Activated CD8-positive, alpha-beta T cell treated with anti-CD3 and anti-CD28 coated beads, Interleukin-2, amount 10 ng/mL, durations not matched to agents 7 days and 5 days (primary cell): Measurements from ENCODE around the gene AKR7A2. TPM values are rescaled to one million over a fixed set of nuclear protein-coding genes. Genes with fewer than 3 reads are reported as not detected.
"Not testable (repeated sequence)": the region's sequence is repeated elsewhere in the genome, so short reads cannot be mapped to it uniquely, and the experiment has no call there.

Experiments
- ATAC-seq: fragments of 150-1000 bp; cut with Tn5 transposase; one replicate; pipeline ENCODE4 v1.10.0; 2021; ENCODE audit warnings: moderate library complexity
- CTCF ChIA-PET: fragments of 350-600 bp; sonication (Branson Sonifier 250); formaldehyde crosslinking; loops from one replicate; lab custom pipeline; 2021; ENCODE audit warnings: antibody characterized with exemption; lab: Charles Lee
- POLR2A ChIA-PET: fragments of 350-600 bp; sonication (Branson Sonifier 250); formaldehyde crosslinking; loops from one replicate; lab custom pipeline; 2021; ENCODE audit warnings: antibody characterized with exemption; lab: Charles Lee
- DNase-seq: peaks from one replicate; pipeline ENCODE4 v3.0.0-alpha.2; 2020
- H3K27ac Mint-ChIP-seq: one replicate; pipeline ENCODE4 v1.8.0; 2021; ENCODE audit warnings: mild to moderate bottlenecking, mixed read lengths
- H3K27me3 Mint-ChIP-seq: one replicate; pipeline ENCODE4 v1.8.0; 2021; ENCODE audit warnings: low read depth, mixed read lengths
- H3K36me3 Mint-ChIP-seq: one replicate; pipeline ENCODE4 v1.8.0; 2021; ENCODE audit warnings: low read depth, mixed read lengths
- H3K4me1 Mint-ChIP-seq: one replicate; pipeline ENCODE4 v1.8.0; 2021; ENCODE audit warnings: low read depth, mixed read lengths
- H3K4me3 Mint-ChIP-seq: one replicate; pipeline ENCODE4 v1.8.0; 2021; ENCODE audit warnings: mild to moderate bottlenecking, mixed read lengths
- H3K9me3 Mint-ChIP-seq: one replicate; pipeline ENCODE4 v1.8.0; 2022; ENCODE audit warnings: mixed read lengths; ENCODE audit not compliant: insufficient read depth
- total RNA-seq, 2 experiments: library from RNA; stranded (reverse); gene quantifications; one replicate each; pipeline ENCODE4 v1.2.3, GENCODE V29; 2021

AKR7A2 gene
- total RNA-seq, 2 experiments from 2014 or later = 46.3 to 50.6 TPM

DNA sequence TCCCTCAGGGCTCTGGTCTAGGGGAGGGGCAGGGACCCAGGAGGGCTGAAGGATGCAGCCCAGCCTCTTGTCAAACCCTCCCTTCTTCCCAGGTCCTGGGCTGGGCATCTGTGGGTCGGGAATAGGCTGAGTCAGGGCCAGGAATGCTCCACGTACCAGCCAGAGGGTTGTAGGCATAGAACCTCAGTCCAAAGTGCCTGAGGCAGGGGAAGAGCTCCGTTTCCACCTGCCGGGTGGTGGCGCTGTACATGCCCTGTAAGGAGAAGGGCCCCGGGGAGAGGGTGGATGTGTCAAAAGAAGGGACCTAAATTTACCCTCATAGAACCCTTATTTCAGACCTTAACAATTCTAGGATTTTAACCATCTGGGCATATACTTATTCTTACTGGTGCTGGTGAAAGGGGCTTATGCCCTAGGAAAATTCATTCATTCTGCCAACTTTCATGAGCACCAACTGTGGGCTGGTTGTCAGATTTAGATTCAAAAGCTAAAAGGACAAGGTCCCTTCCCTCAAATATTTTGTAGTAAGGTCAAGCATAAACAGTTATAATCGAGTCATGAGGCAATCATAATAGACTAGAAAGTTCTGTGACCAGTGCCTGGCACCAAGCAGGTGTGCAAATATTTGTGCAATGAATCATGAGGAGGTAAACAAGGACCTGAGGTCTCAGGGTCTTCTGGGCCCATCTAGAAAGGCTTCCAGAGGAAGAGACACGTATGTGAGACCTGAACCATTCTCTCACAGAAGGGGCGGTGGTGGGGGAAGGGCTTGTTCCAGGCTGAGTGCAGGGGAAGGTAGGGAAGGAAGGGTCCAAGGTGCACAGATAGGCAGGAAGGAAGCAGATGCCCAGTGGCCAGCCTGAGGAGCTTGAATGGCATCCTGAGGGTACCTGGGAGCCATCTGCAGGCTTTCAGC is 42.3 kb downstream of the AKR7A2 start:
- CTCF ChIA-PET, ATAC-seq, POLR2A ChIA-PET, H3K36me3 Mint-ChIP-seq, H3K4me3 Mint-ChIP-seq, H3K9me3 Mint-ChIP-seq, H3K27ac Mint-ChIP-seq, H3K4me1 Mint-ChIP-seq, DNase-seq: not testable (repeated sequence)
- H3K27me3 Mint-ChIP-seq = peaks cover 14% of the 10 kb centered on the region

DNA sequence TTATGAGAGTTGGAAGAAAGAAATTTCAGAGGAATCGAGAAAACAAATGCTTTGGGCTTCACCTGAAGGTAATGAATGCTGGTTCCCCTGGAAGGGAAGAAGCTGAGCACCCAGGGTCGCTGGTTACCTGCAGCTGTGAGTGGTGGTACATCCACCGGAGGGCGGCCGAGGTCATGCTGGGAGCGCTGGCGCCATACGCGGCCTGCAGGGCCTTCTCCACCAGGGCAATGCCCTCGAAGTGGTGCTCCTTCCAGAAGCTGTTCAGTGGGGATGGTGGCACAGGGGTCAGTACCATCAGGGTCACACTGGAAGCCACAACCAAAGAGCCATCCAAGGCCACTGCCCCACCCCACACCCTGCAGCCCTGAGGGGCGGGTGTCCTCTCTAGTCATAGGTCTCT is 43.5 kb downstream of the AKR7A2 start:
- Mint-ChIP-seq H3K4me1 (peaks cover 2% of the 10 kb centered on the region), H3K27ac (no peak overlapping the region), H3K27me3 (peaks cover 9% of the 10 kb centered on the region), H3K4me3 (no peak overlapping the region), H3K36me3 (no peaks in the 10 kb centered on the region), H3K9me3 (no peaks in the 10 kb centered on the region)
- ATAC-seq (no peak), DNase-seq (no peak)
- POLR2A ChIA-PET = no interaction called here
- CTCF ChIA-PET = no interaction called here

DNA sequence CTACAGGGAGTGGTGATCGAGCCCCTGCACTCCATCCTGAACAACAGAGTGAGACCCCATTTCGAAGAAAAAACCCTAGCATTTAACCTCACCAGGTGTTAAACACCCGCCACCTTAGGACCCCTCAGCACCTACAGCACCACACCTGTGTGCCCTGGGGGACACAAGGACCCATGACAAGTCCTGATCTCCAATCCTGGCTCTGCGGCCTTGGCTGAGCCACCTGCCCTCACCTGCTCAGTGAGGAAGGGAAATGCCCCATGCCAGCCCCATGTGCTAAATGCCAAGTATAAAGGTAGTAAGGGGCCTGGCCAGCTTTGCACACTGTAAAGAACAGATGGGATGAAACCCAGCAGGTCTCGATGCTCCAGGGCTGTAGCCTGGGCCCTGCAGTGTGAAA is 49.2 kb downstream of the AKR7A2 start:
- Mint-ChIP-seq H3K4me1 (no peaks in the 10 kb centered on the region), H3K4me3 (no peak overlapping the region), H3K27ac (no peak overlapping the region), H3K36me3 (peaks cover 8% of the 10 kb centered on the region), H3K9me3 (no peaks in the 10 kb centered on the region), H3K27me3 (no peaks in the 10 kb centered on the region)
- POLR2A ChIA-PET = interaction anchor here (1.3 kb wide), 1 partner anchor 12 kb away, joined by 4 read pairs; the partner anchor contains the start of gene EMC1
- ATAC-seq = no peak
- CTCF ChIA-PET = no interaction called here
- DNase-seq = no peak

DNA sequence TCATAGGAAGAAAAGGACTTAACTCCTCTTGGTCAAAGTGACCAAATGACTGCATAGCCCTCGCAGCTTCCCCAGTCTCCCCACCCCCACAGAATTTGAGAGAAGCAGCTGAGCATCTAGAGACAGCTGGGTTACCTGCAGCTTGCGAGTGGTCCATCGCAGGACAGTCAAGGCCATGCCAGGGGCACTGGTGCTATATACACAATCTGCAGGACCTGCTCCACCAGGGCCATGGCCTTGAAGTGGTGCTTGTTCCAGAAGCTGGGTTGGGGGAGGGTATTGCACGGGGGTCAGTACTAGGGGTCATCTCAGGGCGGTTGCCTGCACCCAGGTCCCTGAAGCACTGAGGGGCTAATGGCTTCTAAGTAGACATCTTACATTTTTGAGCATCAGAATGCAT is 49.9 kb downstream of the AKR7A2 start:
- DNase-seq = no peak
- ChIA-PET CTCF (no interaction called here), POLR2A (no interaction called here)
- no peak for ATAC-seq
- Mint-ChIP-seq H3K27ac (no peak overlapping the region), H3K27me3 (no peaks in the 10 kb centered on the region), H3K36me3 (peaks cover 11% of the 10 kb centered on the region), H3K4me3 (no peak overlapping the region), H3K9me3 (no peaks in the 10 kb centered on the region), H3K4me1 (no peaks in the 10 kb centered on the region)

DNA sequence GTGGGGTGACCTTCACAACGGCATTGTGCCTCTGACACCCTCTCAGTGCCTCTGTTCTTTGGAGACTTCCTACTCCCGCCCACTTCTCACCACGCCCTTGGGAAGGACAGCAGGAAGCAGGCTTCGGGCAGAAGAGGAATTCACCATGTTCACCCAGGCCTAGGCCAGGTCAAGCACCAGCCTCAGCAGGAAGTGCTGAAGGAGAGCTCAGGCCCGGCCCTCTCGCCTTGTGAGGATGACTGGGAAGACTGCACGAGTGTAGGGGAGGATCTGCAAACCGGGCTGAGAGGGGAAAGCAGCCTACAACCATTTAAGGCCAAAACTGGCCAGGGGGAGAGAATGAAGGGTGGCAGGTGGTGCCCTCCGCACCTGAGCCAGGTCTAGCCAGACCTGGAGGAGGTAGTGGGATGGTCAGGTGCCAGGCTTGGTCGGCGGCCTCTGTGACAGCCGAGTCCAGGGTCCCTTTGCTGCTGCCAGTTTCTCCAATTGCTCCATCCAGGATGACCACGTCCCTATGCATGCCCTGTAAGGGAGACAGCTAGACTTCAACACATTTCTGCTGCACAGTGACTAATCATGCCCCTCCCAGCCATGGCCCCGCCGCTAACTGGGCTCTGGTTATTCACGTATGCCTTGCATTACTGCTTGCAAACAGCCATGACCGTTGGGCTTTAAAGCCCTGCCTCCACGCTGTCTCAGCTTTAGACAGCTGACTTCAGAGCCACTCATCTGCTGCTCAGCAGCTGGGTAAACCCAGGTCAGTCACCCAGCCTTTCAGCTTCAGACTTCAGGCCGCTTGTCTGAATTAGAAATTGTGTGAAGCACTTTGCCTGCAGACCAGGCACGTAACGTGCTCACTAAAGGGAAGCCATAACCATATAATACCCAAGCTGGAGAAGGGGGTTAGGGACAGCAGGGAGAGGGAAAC is 51.5 kb downstream of the AKR7A2 start:
- Mint-ChIP-seq H3K36me3 (peaks cover 19% of the 10 kb centered on the region), H3K4me3 (no peak overlapping the region), H3K27ac (no peak overlapping the region), H3K27me3 (no peaks in the 10 kb centered on the region), H3K4me1 (no peaks in the 10 kb centered on the region), H3K9me3 (no peaks in the 10 kb centered on the region)
- ChIA-PET CTCF (no interaction called here), POLR2A (interaction anchor here (1.0 kb wide), 1 partner anchor 9 kb away, joined by 3 read pairs; the partner anchor contains the start of genes EMC1 and MRTO4)
- no peak for ATAC-seq
- no peak for DNase-seq

DNA sequence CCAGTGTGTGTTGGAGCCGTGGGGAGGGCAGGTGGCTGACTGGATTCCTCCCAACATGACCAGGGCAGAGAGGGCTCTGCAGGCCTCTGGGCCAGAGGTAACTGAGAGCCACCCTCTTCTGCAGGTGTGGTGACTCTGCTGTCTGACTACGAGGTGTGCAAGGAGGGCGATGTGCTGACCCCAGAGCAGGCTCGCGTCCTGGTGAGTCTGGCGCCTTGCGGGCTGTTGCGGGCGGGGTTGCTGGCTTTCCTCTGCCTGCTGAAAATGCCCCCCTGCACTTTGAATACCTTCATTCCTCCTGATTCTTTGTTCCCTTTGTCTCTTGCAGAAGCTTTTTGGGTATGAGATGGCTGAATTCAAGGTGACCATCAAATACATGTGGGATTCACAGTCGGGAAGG is 53.6 kb downstream of the AKR7A2 start:
- H3K36me3 Mint-ChIP-seq = peaks cover 19% of the 10 kb centered on the region
- ATAC-seq (no peak), DNase-seq (no peak)
- no peaks in the 10 kb centered on the region for H3K27me3 Mint-ChIP-seq
- no peak overlapping the region for H3K4me3 Mint-ChIP-seq
- ChIA-PET POLR2A (no interaction called here), CTCF (no interaction called here)
- peaks cover 8% of the 10 kb centered on the region for H3K4me1 Mint-ChIP-seq
- no peak overlapping the region for H3K27ac Mint-ChIP-seq
- no peaks in the 10 kb centered on the region for H3K9me3 Mint-ChIP-seq

DNA sequence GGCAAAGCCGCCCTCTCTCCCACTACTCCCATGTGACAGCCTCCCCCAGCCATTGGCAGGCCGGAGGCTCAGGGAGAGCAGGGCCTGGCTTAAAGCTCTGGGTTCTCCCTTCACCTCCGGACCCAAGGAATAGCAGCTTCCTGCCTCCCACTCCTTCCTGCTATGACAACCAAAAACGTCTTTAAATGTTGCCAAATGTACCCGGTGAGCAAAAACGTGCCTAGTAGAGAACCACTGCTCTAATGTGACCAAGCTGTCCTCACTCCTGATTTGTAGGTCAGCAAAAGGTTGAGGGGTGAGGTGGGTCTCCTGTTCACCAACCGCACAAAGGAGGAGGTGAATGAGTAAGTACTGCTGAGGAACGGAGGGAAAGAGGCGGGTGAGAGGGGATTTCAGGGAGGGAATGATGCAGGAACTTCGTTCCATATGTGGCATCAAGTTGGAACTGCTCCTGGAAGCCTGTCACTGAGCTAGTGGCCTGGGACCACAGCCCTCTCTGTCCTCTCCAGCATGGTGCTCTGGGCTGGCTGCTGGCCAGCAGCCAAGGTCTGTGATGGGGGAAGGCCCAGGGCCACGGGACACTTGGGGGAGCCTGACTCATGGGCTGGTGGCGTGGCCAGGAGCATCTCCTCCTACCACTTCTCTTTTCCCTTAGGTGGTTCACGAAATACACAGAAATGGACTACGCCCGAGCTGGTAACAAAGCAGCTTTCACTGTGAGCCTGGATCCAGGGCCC is 54.6 kb downstream of the AKR7A2 start:
- H3K36me3 Mint-ChIP-seq = peaks cover 19% of the 10 kb centered on the region
- CTCF ChIA-PET = no interaction called here
- H3K9me3 Mint-ChIP-seq = no peaks in the 10 kb centered on the region
- POLR2A ChIA-PET = no interaction called here
- no peak overlapping the region for H3K4me3 Mint-ChIP-seq
- peaks cover 15% of the 10 kb centered on the region for H3K4me1 Mint-ChIP-seq
- ATAC-seq = no peak
- no peak for DNase-seq
- no peaks in the 10 kb centered on the region for H3K27me3 Mint-ChIP-seq
- H3K27ac Mint-ChIP-seq = no peak overlapping the region

DNA sequence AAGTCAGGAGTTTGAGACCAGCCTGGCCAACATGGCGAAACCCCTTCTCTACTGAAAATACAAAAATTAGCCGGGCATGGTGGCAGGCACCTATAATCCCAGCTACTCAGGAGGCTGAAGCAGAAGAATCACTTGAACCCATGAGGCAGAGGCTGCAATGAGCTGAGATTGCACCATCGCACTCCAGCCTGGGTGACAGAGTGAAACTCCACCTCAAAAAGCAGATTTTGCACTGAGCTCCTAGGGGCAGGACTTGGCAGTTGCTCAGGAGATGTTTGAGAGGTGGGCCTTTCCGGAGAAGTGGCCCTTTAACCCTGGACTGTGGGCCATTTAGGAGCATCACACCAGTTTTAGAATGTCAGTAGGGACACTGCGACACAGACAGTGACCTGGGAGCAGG is 55.6 kb downstream of the AKR7A2 start:
- H3K27ac Mint-ChIP-seq, CTCF ChIA-PET, ATAC-seq, POLR2A ChIA-PET, H3K27me3 Mint-ChIP-seq, H3K9me3 Mint-ChIP-seq, DNase-seq, H3K4me3 Mint-ChIP-seq: not testable (repeated sequence)
- peaks cover 15% of the 10 kb centered on the region for H3K4me1 Mint-ChIP-seq
- peaks cover 20% of the 10 kb centered on the region for H3K36me3 Mint-ChIP-seq

DNA sequence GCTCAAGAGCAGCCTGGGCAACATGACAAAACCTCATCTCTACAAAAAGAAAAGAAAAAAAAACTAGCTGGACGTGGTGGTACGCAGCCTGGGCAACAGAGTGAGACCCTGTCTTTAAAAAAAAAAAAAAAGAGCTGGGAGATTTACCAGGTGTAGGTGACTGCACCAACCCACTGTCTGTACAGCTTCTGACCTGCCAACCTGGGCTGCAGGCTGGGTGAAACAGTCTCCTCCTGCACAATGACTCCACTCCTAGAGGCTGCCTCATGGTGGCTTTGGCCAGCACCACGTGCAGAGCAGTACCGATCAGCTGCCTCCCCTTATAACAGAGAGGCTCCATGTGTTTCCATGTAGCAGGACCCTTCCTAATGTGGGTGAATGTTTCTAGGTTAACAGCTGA is 56.7 kb downstream of the AKR7A2 start:
- CTCF ChIA-PET = interaction anchor here (0.8 kb wide), 1 partner anchor 15 kb away, joined by 3 read pairs; no protein-coding TSS in a partner anchor
- POLR2A ChIA-PET = no interaction called here
- H3K4me3 Mint-ChIP-seq = no peak overlapping the region

DNA sequence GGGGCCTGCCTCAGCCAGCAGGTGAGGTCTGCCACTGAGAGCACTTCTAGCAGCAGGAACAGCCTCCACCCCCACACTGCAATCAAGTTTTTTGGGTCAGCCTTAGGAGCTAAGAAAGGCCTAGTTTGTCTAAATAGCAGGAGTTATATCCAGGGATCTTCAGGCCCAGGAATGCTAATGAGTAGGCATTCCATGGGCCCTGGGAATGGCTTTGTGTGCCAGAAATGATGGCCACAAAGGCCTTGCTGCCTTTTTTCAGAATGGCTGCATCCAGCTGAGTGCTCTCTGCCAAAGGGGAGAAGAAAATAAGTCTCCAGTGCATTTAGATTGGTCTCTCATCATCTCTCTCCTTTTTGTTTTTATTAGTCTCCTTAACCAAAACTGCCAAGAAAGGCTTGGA is 57.5 kb downstream of the AKR7A2 start:
- no peak overlapping the region for H3K4me3 Mint-ChIP-seq
- CTCF ChIA-PET = interaction anchor here (0.8 to 0.9 kb wide), 2 partner anchors 14 to 74 kb away, joined by 3 read pairs; no protein-coding TSS in a partner anchor
- no peak overlapping the region for H3K27ac Mint-ChIP-seq
- POLR2A ChIA-PET = no interaction called here
- peaks cover 22% of the 10 kb centered on the region for H3K4me1 Mint-ChIP-seq
- H3K36me3 Mint-ChIP-seq = peaks cover 18% of the 10 kb centered on the region
- no peaks in the 10 kb centered on the region for H3K9me3 Mint-ChIP-seq
- DNase-seq (no peak), ATAC-seq (no peak)
- no peaks in the 10 kb centered on the region for H3K27me3 Mint-ChIP-seq

More for the DNA sequence above, 56.7 kb downstream of the AKR7A2 start:
- H3K9me3 Mint-ChIP-seq = no peaks in the 10 kb centered on the region
- H3K36me3 Mint-ChIP-seq = peaks cover 21% of the 10 kb centered on the region
- no peak overlapping the region for H3K27ac Mint-ChIP-seq
- H3K27me3 Mint-ChIP-seq = no peaks in the 10 kb centered on the region
- DNase-seq (no peak), ATAC-seq (no peak)
- peaks cover 20% of the 10 kb centered on the region for H3K4me1 Mint-ChIP-seq
